C4-2B (cell line): Measurements from ENCODE around the gene LYZL2.
"Not testable (repeated sequence)": the region's sequence is repeated elsewhere in the genome, so short reads cannot be mapped to it uniquely, and the experiment has no call there.

ENCODE experiments used
- CTCF ChIP-seq: fragments of 450-650 bp; conservative IDR thresholded peaks from 2 replicates; pipeline ENCODE4 v1.5.1; 2017; ENCODE audit warnings: mild to moderate bottlenecking
- ZFX ChIP-seq: fragments of 450-650 bp; IDR thresholded peaks from 2 replicates; pipeline ENCODE4 v1.6.1; 2017

- TF ChIP-seq CTCF, ZFX: not testable (repeated sequence)
Observed at GRCh38 chr10:30605341-30606121, 24.0 kb downstream of the LYZL2 start.
